ENCODE measurements around the gene CYP1A1.
"Not testable (repeated sequence)": the region's sequence is repeated elsewhere in the genome, so short reads cannot be mapped to it uniquely, and the experiment has no call there.

Gene CYP1A1

GRCh38 chr15:74725225-74725774, at the start of gene CYP1A1:
TSS of gene CYP1A1 (minus strand) at chr15:74725528. CDS start at chr15:74723097, 2,431 bp downstream.
- peak; percentile 78 for DNase-seq

- no peak for DNase-seq
Observed at GRCh38 chr15:74773731-74774252, 48.5 kb upstream of the CYP1A1 start.

- no peak for DNase-seq
Observed at GRCh38 chr15:74773329-74773728, 48.0 kb upstream of the CYP1A1 start.

- no peak for DNase-seq
Observed at GRCh38 chr15:74770211-74770903, 45.0 kb upstream of the CYP1A1 start.

GRCh38 chr15:74769463-74770025, 44.2 kb upstream of the CYP1A1 start:
- DNase-seq: peak; percentile 55

GRCh38 chr15:74768771-74769342, 43.5 kb upstream of the CYP1A1 start:
- DNase-seq: peak; percentile 81

- peak; percentile 82 for DNase-seq
Observed at GRCh38 chr15:74768099-74768770, 42.9 kb upstream of the CYP1A1 start.

- peak; percentile 40 for DNase-seq
Observed at GRCh38 chr15:74767167-74768098, 42.1 kb upstream of the CYP1A1 start.

- DNase-seq: peak; percentile 97
Observed at GRCh38 chr15:74763416-74763815, 38.1 kb upstream of the CYP1A1 start.

GRCh38 chr15:74762791-74763150, 37.4 kb upstream of the CYP1A1 start:
- DNase-seq: peak; percentile 37

- no peak for DNase-seq
Observed at GRCh38 chr15:74758736-74759135, 33.4 kb upstream of the CYP1A1 start.

GRCh38 chr15:74754593-74755215, 29.4 kb upstream of the CYP1A1 start:
- no peak for DNase-seq

GRCh38 chr15:74752531-74752930, 27.2 kb upstream of the CYP1A1 start:
- DNase-seq: no peak

- DNase-seq: no peak
Observed at GRCh38 chr15:74752011-74752410, 26.7 kb upstream of the CYP1A1 start.

- no peak for DNase-seq
Observed at GRCh38 chr15:74750751-74751150, 25.4 kb upstream of the CYP1A1 start.

GRCh38 chr15:74749832-74750231, 24.5 kb upstream of the CYP1A1 start:
- DNase-seq: no peak

GRCh38 chr15:74748322-74748946, 23.1 kb upstream of the CYP1A1 start, which contains the start of gene CYP1A2:
TSS of gene CYP1A2 (plus strand) at chr15:74748845. CDS start at chr15:74749739, 894 bp downstream.
- DNase-seq: no peak

GRCh38 chr15:74746389-74746788, 21.1 kb upstream of the CYP1A1 start:
- DNase-seq: no peak

- no peak for DNase-seq
Observed at GRCh38 chr15:74742422-74742821, 17.1 kb upstream of the CYP1A1 start.

- not testable (repeated sequence) for DNase-seq
Observed at GRCh38 chr15:74738239-74738638, 12.9 kb upstream of the CYP1A1 start.

- no peak for DNase-seq
Observed at GRCh38 chr15:74735305-74735704, 10.0 kb upstream of the CYP1A1 start.
